B cell (primary cell): ENCODE results near the gene HNRNPK. TPM values are rescaled to one million over a fixed set of nuclear protein-coding genes. Genes with fewer than 3 reads are reported as not detected.

Source experiments
- ATAC-seq: fragments of 200-7000 bp; cut with Tn5 transposase; one replicate; pipeline ENCODE4 v1.10.0; 2021; ENCODE audit warnings: low read depth, mild to moderate bottlenecking, moderate number of reproducible peaks, moderate library complexity
- CTCF ChIA-PET: fragments of 350-600 bp; sonication (Branson Sonifier 250); formaldehyde crosslinking; loops from one replicate; lab custom pipeline; 2021; ENCODE audit warnings: antibody characterized with exemption, inconsistent platforms; lab: Charles Lee
- POLR2A ChIA-PET: fragments of 350-600 bp; sonication (Branson Sonifier 250); formaldehyde crosslinking; loops from one replicate; lab custom pipeline; 2021; ENCODE audit warnings: antibody characterized with exemption; lab: Charles Lee
- DNase-seq: peaks from one replicate; pipeline ENCODE4 v3.0.0; 2013
- H2AFZ ChIP-seq: 2 replicates; pipeline ENCODE4 v1.6.1; 2012; ENCODE audit warnings: mild to moderate bottlenecking, low read depth, low read length; ENCODE audit not compliant: insufficient read depth, poor library complexity, severe bottlenecking
- H3K27ac ChIP-seq, 2 donors: 1 replicate in 1 of 2; 2 replicates in 1 of 2; pipeline ENCODE4 v1.5.1; 2012 to 2013; ENCODE audit warnings: low read length in 2 of 2, mild to moderate bottlenecking in 2 of 2, moderate library complexity in 1 of 2
- H3K27me3 ChIP-seq, 4 experiments: fragments of 200-600 bp in 1 of 4; sonication (generic) in 1 of 4; replicated peaks in 1 of 4; 1 replicate in 2 of 4; 2 replicates in 2 of 4; pipeline versions ENCODE4 v1.6.1 to v1.7.0; 2013 to 2016; ENCODE audit warnings: low read length in 3 of 4, mild to moderate bottlenecking in 2 of 4, mixed read lengths in 1 of 4, moderate library complexity in 1 of 4; ENCODE audit not compliant: insufficient read depth in 4 of 4, control insufficient read depth in 3 of 4; ENCODE audit errors: control extremely low read depth in 1 of 4
- H3K36me3 ChIP-seq, 2 experiments: replicated peaks in 1 of 2; 1 replicate in 1 of 2; 2 replicates in 1 of 2; pipeline versions ENCODE4 v1.6.1 to v1.7.1; 2013; ENCODE audit warnings: low read length in 1 of 2; ENCODE audit not compliant: insufficient read depth in 2 of 2, control insufficient read depth in 1 of 2; ENCODE audit errors: control extremely low read depth in 1 of 2, extremely low read depth in 1 of 2
- H3K4me1 ChIP-seq, 2 donors: fragments of 200-600 bp in 1 of 2; sonication (generic) in 1 of 2; 1 replicate in 1 of 2; 2 replicates in 1 of 2; pipeline versions ENCODE4 v1.5.1 to v1.6.1; 2013 to 2017; ENCODE audit warnings: low read length in 2 of 2; ENCODE audit not compliant: control insufficient read depth in 2 of 2, insufficient read depth in 2 of 2
- H3K4me2 ChIP-seq: replicated peaks from 2 replicates; pipeline ENCODE3; 2012; ENCODE audit warnings: mild to moderate bottlenecking, low read depth, low read length; ENCODE audit not compliant: poor library complexity, severe bottlenecking
- H3K4me3 ChIP-seq, 5 experiments: fragments of 200-600 bp in 1 of 5; sonication (generic) in 1 of 5; 1 replicate in 3 of 5; 2 replicates in 2 of 5; pipeline versions ENCODE4 v1.5.1 to v1.7.0; 2011 to 2016; ENCODE audit warnings: low read length in 4 of 5, mild to moderate bottlenecking in 4 of 5, low read depth in 2 of 5, control low read depth in 1 of 5, moderate library complexity in 1 of 5; ENCODE audit not compliant: insufficient read depth in 1 of 5; ENCODE audit errors: control extremely low read depth in 1 of 5, extremely low read depth in 1 of 5
- H3K79me2 ChIP-seq: fragments of 200-600 bp; sonication (generic); one replicate; pipeline ENCODE4 v1.6.0; 2016; ENCODE audit warnings: low read length; ENCODE audit not compliant: control insufficient read depth, insufficient read depth
- H3K9ac ChIP-seq: fragments of 200-600 bp; sonication (generic); 2 replicates; pipeline ENCODE4 v1.6.1; 2017; ENCODE audit warnings: mild to moderate bottlenecking, low read length, moderate library complexity
- H3K9me3 ChIP-seq, 3 donors: one replicate each; pipeline versions ENCODE4 v1.6.1 to v1.7.1; 2013; ENCODE audit warnings: low read length in 2 of 3; ENCODE audit not compliant: control insufficient read depth in 2 of 3, insufficient read depth in 1 of 3; ENCODE audit errors: control extremely low read depth in 1 of 3
- H4K20me1 ChIP-seq: 2 replicates; pipeline ENCODE4 v1.6.0; 2012; ENCODE audit warnings: mild to moderate bottlenecking, low read length; ENCODE audit not compliant: insufficient read depth, control insufficient read depth, poor library complexity, severe bottlenecking
- H3K27ac Mint-ChIP-seq: one replicate; pipeline ENCODE4 v1.8.0; 2021; ENCODE audit warnings: mixed read lengths
- H3K27me3 Mint-ChIP-seq: one replicate; pipeline ENCODE4 v1.8.0; 2021; ENCODE audit warnings: mixed read lengths
- H3K4me1 Mint-ChIP-seq: one replicate; pipeline ENCODE4 v1.8.0; 2021; ENCODE audit warnings: mixed read lengths
- H3K4me3 Mint-ChIP-seq: one replicate; pipeline ENCODE4 v1.8.0; 2021; ENCODE audit warnings: mixed read lengths
- H3K9me3 Mint-ChIP-seq: one replicate; pipeline ENCODE4 v1.8.0; 2022; ENCODE audit warnings: mixed read lengths; ENCODE audit not compliant: insufficient read depth
- CTCF ChIP-seq: fragments of 200-600 bp; IDR thresholded peaks from one replicate; pipeline ENCODE4 v1.8.0; 2022; ENCODE audit warnings: antibody characterized with exemption, mild to moderate bottlenecking
- EZH2 ChIP-seq: IDR thresholded peaks from 2 replicates; pipeline ENCODE4 v1.6.1; 2012; ENCODE audit warnings: borderline replicate concordance, low read depth, mild to moderate bottlenecking, moderate library complexity, low read length; ENCODE audit not compliant: insufficient read depth, poor library complexity, severe bottlenecking
- WGBS: methylation state at CpG from one replicate; pipeline ENCODE4 v1.1.5; 2013; ENCODE audit warnings: missing lambda C conversion rate; ENCODE audit not compliant: insufficient coverage; 5-methylcytosine and 5-hydroxymethylcytosine counted together
- intact Hi-C: fragments of 100-400 bp; cut with micrococcal nuclease; formaldehyde crosslinking; loops from one replicate; pipeline ENCODE4 v1.10.0; 2022
- polyA plus RNA-seq: library from polyadenylated mRNA; depleted of rRNA; stranded (reverse); fragments of >200 nt; gene quantifications from 2 replicates; pipeline ENCODE4 v1.2.3, GENCODE V29; 2012
- total RNA-seq, 2 donors: library from RNA; stranded (reverse); fragments of 120-200 nt in 1 of 2; gene quantifications; 1 replicate in 1 of 2; 2 replicates in 1 of 2; pipeline versions ENCODE4 v1.2.3 to v1.2.4, GENCODE V29; 2013 to 2022

HNRNPK gene
- total and polyA plus RNA-seq, 2 donors (not counting 1 experiment from before 2014, with no cell fraction given) = 210 to 524 TPM

- Histone ChIP-seq H4K20me1 (peaks cover 53% of the 10 kb centered on the region), H3K27ac (no peak overlapping the region), H3K4me3 (no peak overlapping the region), H3K36me3 (peaks cover 22 to 60% of the 10 kb centered on the region in 2 experiments), H3K79me2 (peaks cover 22% of the 10 kb centered on the region), H3K9ac (no peak overlapping the region), H2AFZ (no peak overlapping the region), H3K9me3 (no peaks in the 10 kb centered on the region), H3K4me2 (no peak overlapping the region), H3K4me1 (no peaks in the 10 kb centered on the region), H3K27me3 (no peaks in the 10 kb centered on the region)
- Mint-ChIP-seq H3K4me1 (peaks cover 13% of the 10 kb centered on the region), H3K9me3 (no peaks in the 10 kb centered on the region), H3K4me3 (no peak overlapping the region), H3K27me3 (no peaks in the 10 kb centered on the region), H3K27ac (no peak overlapping the region)
- DNase-seq (no peak), ATAC-seq (no peak)
- no peak for TF ChIP-seq EZH2
- no peak for TF ChIP-seq CTCF
- ChIA-PET POLR2A (no interaction called here), CTCF (no interaction called here)
- intact Hi-C loops = loop anchor here (1.0 kb wide), 1 partner anchor 9 kb away; no protein-coding TSS in a partner anchor
- WGBS = no CpG with 5 or more reads among the region's 3 CpGs
These were observed 10.4 kb downstream of the HNRNPK start for GRCh38 chr9:83969602-83970001.

- Mint-ChIP-seq H3K27ac (no peak overlapping the region), H3K9me3 (no peaks in the 10 kb centered on the region), H3K4me3 (no peak overlapping the region), H3K27me3 (no peaks in the 10 kb centered on the region), H3K4me1 (peaks cover 5% of the 10 kb centered on the region)
- Histone ChIP-seq H3K4me1 (no peaks in the 10 kb centered on the region), H3K27me3 (no peaks in the 10 kb centered on the region), H2AFZ (no peak overlapping the region), H3K27ac (no peak overlapping the region), H3K4me2 (no peak overlapping the region), H3K36me3 (peaks cover 11 to 36% of the 10 kb centered on the region in 2 experiments), H3K79me2 (peaks cover 6% of the 10 kb centered on the region), H3K9me3 (no peaks in the 10 kb centered on the region), H3K4me3 (no peak overlapping the region), H3K9ac (no peak overlapping the region), H4K20me1 (peaks cover 32% of the 10 kb centered on the region)
- intact Hi-C loops = no loop called here
- no peak for DNase-seq
- no peak for ATAC-seq
- ChIA-PET POLR2A (no interaction called here), CTCF (no interaction called here)
- no CpG with 5 or more reads among the region's 1 CpG for WGBS
- TF ChIP-seq EZH2 = no peak
- TF ChIP-seq CTCF = no peak
These were observed 12.9 kb downstream of the HNRNPK start for GRCh38 chr9:83967073-83967472.
